Caco-2 (cell line): ENCODE measurements around the gene SLC7A9. TPM values are rescaled to one million over a fixed set of nuclear protein-coding genes. Genes with fewer than 3 reads are reported as not detected.
"Not testable (repeated sequence)": the region's sequence is repeated elsewhere in the genome, so short reads cannot be mapped to it uniquely, and the experiment has no call there.

Experiments used
- BruUV-seq: library from RNA; stranded (reverse); fragments of 400-500 nt; replicated peaks from 2 replicates; lab custom pipeline; 2021; lab: Mats Ljungman, UMichigan
- CTCF ChIA-PET: fragments of 300-600 bp; sonication (Branson Sonifier 250); formaldehyde crosslinking; loops from one replicate; lab custom pipeline; 2022; ENCODE audit warnings: antibody characterized with exemption; lab: Charles Lee
- POLR2A ChIA-PET: fragments of 300-600 bp; sonication (Branson Sonifier 250); formaldehyde crosslinking; loops from one replicate; lab custom pipeline; 2022; ENCODE audit warnings: antibody characterized with exemption; lab: Charles Lee
- DNase-seq, 2 experiments: peaks; one replicate each; pipeline versions ENCODE4 v3.0.0 to v3.0.0-alpha.2; 2020 to 2022
- H3K27me3 ChIP-seq: replicated peaks from 2 replicates; pipeline ENCODE4 v1.6.0; 2011; ENCODE audit warnings: low read length; ENCODE audit not compliant: control insufficient read depth, insufficient read depth
- H3K36me3 ChIP-seq: 2 replicates; pipeline ENCODE4 v1.5.1; 2011; ENCODE audit warnings: low read length; ENCODE audit not compliant: control insufficient read depth, insufficient read depth
- H3K4me1 ChIP-seq: fragments of 250-450 bp; sonication (Bioruptor Pico); 2 replicates; pipeline ENCODE4 v1.5.1; 2020; ENCODE audit warnings: mild to moderate bottlenecking
- H3K4me3 ChIP-seq: 2 replicates; pipeline ENCODE4 v1.5.1; 2011; ENCODE audit warnings: low read depth, mild to moderate bottlenecking, control low read depth, low read length
- H3K9me3 ChIP-seq: fragments of 250-450 bp; sonication (Bioruptor Pico); 2 replicates; pipeline ENCODE4 v1.5.1; 2020; ENCODE audit warnings: mild to moderate bottlenecking, moderate library complexity
- H3K27ac Mint-ChIP-seq: one replicate; pipeline ENCODE4 v1.8.0; 2022; ENCODE audit warnings: mixed read lengths; ENCODE audit not compliant: unreplicated experiment
- H3K27me3 Mint-ChIP-seq: one replicate; pipeline ENCODE4 v1.8.0; 2022; ENCODE audit warnings: mixed read lengths; ENCODE audit not compliant: insufficient read depth, unreplicated experiment
- H3K36me3 Mint-ChIP-seq: one replicate; pipeline ENCODE4 v1.8.0; 2022; ENCODE audit warnings: mild to moderate bottlenecking, mixed read lengths; ENCODE audit not compliant: insufficient read depth, unreplicated experiment
- H3K4me1 Mint-ChIP-seq: one replicate; pipeline ENCODE4 v1.8.0; 2022; ENCODE audit warnings: low read depth, mixed read lengths; ENCODE audit not compliant: unreplicated experiment
- H3K4me3 Mint-ChIP-seq: one replicate; pipeline ENCODE4 v1.8.0; 2022; ENCODE audit warnings: mild to moderate bottlenecking, moderate library complexity, mixed read lengths; ENCODE audit not compliant: unreplicated experiment
- H3K9me3 Mint-ChIP-seq: one replicate; pipeline ENCODE4 v1.8.0; 2022; ENCODE audit warnings: mixed read lengths; ENCODE audit not compliant: unreplicated experiment
- CTCF ChIP-seq, 2 experiments: fragments of 200-600 bp in 1 of 2; IDR thresholded peaks; 1 replicate in 1 of 2; 2 replicates in 1 of 2; pipeline versions ENCODE4 v1.5.1 to v1.8.0; 2011 to 2022; ENCODE audit warnings: antibody characterized with exemption in 1 of 2, control low read depth in 1 of 2, inconsistent platforms in 1 of 2, low read depth in 1 of 2, low read length in 1 of 2, mild to moderate bottlenecking in 1 of 2, moderate library complexity in 1 of 2; ENCODE audit not compliant: insufficient read depth in 1 of 2, severe bottlenecking in 1 of 2, unreplicated experiment in 1 of 2
- intact Hi-C: fragments of 100-400 bp; cut with micrococcal nuclease; formaldehyde crosslinking; loops from one replicate; pipeline ENCODE4 v1.10.0; 2022; ENCODE audit not compliant: unreplicated experiment
- total RNA-seq: library from RNA; stranded (reverse); gene quantifications from 2 replicates; pipeline ENCODE4 v1.2.3, GENCODE V29; 2022

The SLC7A9 gene
- total RNA-seq, 1 experiment from 2014 or later, result 3.6 TPM

- no peak overlapping the region for H3K27ac Mint-ChIP-seq
- ChIA-PET POLR2A (no interaction called here), CTCF (no interaction called here)
- no peaks in the 10 kb centered on the region for H3K27me3 ChIP-seq
- no peak for TF ChIP-seq CTCF (IDR thresholded peaks at IDR 0.05; ENCODE audit: insufficient read depth in 1 of 2, low read depth in 1 of 2, low read length in 1 of 2, severe bottlenecking in 1 of 2, unreplicated experiment in 1 of 2)
- peaks cover 6% of the 10 kb centered on the region; the same call in 1 of the 2 replicates for H3K9me3 ChIP-seq
- no peaks in the 10 kb centered on the region for H3K27me3 Mint-ChIP-seq
- BruUV-seq, result no TSS peak
- DNase-seq, result no peak
- H3K4me3 ChIP-seq, result no peak overlapping the region
- H3K4me3 Mint-ChIP-seq, result no peak overlapping the region
- H3K36me3 ChIP-seq, result no peaks in the 10 kb centered on the region
- no peaks in the 10 kb centered on the region for H3K4me1 ChIP-seq
- peaks cover 16% of the 10 kb centered on the region for H3K9me3 Mint-ChIP-seq
- H3K36me3 Mint-ChIP-seq, result peaks cover 10% of the 10 kb centered on the region
- intact Hi-C loops, result no loop called here
- no peaks in the 10 kb centered on the region for H3K4me1 Mint-ChIP-seq
Measured at GRCh38 chr19:32887572-32888215, 18.1 kb upstream of the SLC7A9 start.

GRCh38 chr19:32886241-32886640 is 16.7 kb upstream of the SLC7A9 start:
- Mint-ChIP-seq H3K27ac (no peak overlapping the region), H3K36me3 (peaks cover 4% of the 10 kb centered on the region), H3K4me3 (no peak overlapping the region), H3K27me3 (no peaks in the 10 kb centered on the region), H3K9me3 (peaks cover 3% of the 10 kb centered on the region), H3K4me1 (no peaks in the 10 kb centered on the region)
- H3K4me3 ChIP-seq, result no peak overlapping the region
- ChIA-PET POLR2A (no interaction called here), CTCF (no interaction called here)
- H3K27me3 ChIP-seq, result no peaks in the 10 kb centered on the region
- H3K4me1 ChIP-seq, result no peaks in the 10 kb centered on the region
- H3K9me3 ChIP-seq, result peaks cover 1% of the 10 kb centered on the region; the same call in 1 of the 2 replicates
- intact Hi-C loops, result no loop called here
- no peaks in the 10 kb centered on the region for H3K36me3 ChIP-seq
- DNase-seq, result no peak
- TF ChIP-seq CTCF (IDR thresholded peaks at IDR 0.05; ENCODE audit: insufficient read depth in 1 of 2, low read depth in 1 of 2, low read length in 1 of 2, severe bottlenecking in 1 of 2, unreplicated experiment in 1 of 2), result no peak
- BruUV-seq, result no TSS peak

GRCh38 chr19:32885255-32885654 is 15.7 kb upstream of the SLC7A9 start:
- H3K4me1 Mint-ChIP-seq, H3K27me3 Mint-ChIP-seq, DNase-seq, H3K27me3 ChIP-seq, BruUV-seq, H3K4me3 Mint-ChIP-seq, H3K27ac Mint-ChIP-seq, POLR2A ChIA-PET, H3K4me3 ChIP-seq, intact Hi-C loops, CTCF ChIA-PET, H3K36me3 ChIP-seq, H3K4me1 ChIP-seq, H3K36me3 Mint-ChIP-seq, H3K9me3 ChIP-seq, H3K9me3 Mint-ChIP-seq: not testable (repeated sequence)
